NCI-H128 (cell line): ENCODE data around the gene KANK3.
A peak's percentile ranks its signal among the peaks of the same experiment; 100 is the strongest.
"Not testable (repeated sequence)": the region's sequence is repeated elsewhere in the genome, so short reads cannot be mapped to it uniquely, and the experiment has no call there.

Source experiments
- DNase-seq: peaks from one replicate; lab custom pipeline; 2025; ENCODE audit not compliant: unreplicated experiment; lab: John Stamatoyannopoulos, UW

Gene KANK3

DNA sequence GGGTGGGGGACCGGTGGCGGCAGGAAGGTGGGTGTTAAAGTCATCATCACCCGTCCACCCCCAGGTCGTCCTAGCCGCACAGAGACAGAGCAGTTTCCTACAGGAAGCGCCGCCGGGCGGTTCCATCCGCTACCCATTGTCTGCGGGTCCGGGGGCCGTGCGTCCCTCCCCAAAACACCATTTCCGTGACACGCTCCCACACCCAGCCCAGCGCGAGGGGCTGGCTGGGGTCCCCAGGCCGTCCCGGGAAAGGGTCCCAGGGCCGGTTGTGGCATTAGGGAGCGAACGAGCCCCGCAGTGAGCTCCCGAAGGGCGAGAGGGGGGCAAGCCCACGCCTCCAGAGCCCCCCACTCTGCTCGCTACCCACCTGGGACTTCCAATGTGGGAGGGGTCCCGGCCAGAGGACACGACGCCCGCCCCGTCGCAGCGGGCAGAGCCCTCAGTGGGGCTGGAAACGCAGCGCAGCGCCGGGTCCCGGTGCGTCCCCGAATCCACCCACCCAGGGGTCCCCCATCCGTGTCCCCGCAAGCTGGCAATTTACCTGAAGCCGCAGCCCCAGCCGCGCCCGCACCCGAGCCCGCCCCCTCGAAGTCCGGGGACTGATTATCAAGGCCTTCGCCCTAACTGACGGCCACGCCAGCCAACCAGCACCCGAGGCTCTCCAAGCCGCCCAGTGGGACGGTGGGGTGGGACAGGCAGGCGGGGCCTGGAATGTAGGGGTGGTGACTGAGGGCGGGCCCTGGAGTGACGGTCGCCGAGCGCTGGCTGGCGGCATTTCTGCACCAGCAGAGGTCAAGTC, at the start of gene KANK3:
Gene KANK3 (minus strand): TSS at position 579 of the 799 bp plus-strand sequence. CDS start 5,434 bp downstream, outside the sequence.
- DNase-seq: no peak

DNA sequence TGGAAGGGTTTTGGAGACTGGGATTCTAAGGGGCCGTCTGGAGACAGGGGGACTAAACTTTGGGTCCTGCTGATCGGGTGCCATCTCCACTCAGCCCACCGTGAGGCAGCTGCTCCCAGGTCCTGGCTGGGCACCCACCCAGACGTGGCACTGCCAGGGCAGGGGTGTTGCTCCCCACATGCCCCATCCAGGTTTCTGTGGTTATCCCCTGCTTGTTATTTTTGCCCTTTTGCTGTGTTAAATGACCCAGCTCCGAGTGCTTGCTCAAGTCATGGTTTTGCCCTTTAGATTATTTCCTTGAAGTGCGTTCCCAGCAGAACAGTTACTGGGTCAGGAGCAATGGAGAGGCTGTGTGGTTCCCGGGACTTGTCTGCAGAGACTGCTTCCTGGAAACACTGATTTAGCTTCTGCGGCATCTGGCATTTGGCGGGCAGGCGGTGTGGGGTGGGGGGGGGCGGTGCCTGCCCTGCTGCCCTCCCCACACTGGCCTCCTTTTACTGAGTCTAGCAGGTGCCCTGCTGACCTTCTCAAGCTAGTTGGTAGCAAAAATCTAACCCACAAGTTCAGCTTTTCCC, 49.0 kb upstream of the KANK3 start:
- no peak for DNase-seq

DNA sequence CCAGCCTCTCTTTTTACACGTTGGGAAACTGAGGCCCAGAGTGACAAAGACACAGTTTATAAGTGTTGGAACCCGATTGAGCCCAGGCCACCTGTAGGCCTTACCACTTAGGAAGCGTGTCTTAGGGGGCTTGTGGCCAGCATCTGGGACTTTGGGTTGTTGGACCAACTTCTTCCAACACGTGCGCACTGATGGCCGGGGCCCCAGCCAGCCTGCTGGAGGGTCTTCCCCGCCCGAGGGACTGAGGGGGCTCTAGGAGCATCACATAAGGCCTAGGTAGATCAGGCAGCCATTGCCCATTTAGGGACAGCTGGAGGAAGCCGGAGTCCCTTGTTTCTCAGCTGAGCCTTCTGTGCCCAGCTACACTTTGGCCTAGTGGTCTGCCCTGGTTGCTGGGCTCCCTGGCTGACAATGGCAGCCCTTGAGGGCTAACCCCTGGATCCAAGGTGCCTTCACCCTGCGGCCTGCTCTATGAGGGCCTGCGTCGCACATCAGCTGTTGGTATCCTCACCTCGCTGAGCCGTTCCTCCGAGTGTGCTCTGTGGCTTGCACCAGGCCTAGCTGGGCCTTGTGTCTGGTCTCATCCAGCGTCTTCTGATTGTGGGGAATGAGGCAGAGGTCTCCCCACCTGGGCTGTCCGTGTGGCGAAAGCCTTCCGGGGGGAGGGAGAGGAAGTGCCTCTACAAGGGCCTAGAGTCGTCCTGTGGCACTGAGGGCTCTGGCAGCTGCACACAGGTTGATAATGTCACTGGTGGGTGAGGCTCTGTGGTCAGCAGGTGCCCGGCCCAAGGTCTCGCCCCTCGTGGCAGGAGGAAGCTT, 48.3 kb upstream of the KANK3 start:
- no peak for DNase-seq

DNA sequence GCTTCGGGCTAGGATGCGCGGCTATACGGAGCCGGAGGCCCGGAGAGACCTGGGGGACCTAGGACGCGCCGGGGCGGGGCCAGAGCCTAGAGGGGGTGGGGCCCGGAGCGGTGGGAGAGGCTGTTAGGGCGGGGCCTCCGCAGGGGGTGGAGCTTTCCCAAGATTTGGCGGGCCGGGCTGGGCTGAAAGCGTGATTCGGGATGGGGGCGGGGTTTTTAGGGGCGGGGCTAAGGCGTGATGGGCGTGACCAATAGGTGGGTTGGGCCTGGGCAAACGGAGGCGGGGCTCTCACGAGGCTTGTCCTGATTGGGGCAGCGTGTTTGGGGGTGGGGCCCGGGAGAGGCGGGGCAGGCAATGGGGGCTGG, 47.5 kb upstream of the KANK3 start:
- peak; percentile 53 for DNase-seq

DNA sequence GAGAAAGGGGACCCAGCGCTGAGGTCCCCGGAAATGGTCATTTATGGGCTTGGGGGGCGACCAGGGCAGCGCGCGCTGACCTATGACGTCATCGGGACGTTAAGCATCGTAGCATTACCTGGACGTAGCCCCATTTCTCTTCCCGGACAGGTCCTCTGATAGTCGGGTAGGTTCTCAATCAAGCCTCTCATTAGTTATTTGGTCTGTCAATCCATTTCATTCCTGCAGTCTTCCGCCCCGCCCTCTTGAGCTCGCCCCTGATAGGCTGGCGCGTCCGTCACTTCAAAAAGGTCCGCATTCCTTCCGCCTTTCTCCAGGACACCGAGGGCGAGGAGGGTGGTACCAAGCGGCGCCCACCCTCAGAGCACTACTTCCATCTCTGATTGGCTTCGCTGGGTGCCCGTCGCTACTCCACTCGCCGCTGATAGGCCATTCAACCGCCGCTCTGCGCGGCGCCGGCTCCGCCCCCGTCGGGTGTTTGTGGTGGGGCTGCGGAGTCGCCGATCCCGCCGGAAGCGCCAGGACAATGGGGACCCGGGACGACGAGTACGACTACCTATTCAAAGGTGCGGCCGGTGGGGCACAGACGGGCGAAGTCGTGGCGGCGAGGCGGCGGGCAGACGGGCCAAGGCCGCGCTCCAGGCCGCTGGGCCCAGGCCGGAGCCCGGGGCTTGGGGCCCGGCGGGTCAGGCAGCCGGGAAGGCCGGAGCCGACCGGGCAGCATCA, 47.0 kb upstream of the KANK3 start, which contains the start of gene RAB11B:
Gene RAB11B (plus strand): TSS at position 470 of the 726 bp plus-strand sequence. CDS start 57 bp downstream, at position 527.
- peak; percentile 99 for DNase-seq

DNA sequence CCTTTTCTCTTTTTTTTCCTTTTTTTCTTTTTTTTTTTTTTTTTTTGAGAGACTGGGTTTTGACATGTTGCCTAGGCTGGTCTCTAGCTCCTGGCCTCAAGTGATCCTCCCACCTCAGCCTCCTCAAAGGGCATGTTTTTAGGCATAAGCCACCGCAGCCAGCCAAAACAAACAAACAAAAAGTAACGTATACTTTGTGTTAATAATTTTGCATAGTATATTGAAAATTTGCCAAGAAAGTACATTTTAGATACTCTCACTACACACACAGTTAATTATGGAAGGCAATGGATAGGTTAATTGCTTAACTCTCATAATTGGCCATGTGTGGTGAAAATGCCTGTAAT, 45.5 kb upstream of the KANK3 start:
- DNase-seq: no peak

DNA sequence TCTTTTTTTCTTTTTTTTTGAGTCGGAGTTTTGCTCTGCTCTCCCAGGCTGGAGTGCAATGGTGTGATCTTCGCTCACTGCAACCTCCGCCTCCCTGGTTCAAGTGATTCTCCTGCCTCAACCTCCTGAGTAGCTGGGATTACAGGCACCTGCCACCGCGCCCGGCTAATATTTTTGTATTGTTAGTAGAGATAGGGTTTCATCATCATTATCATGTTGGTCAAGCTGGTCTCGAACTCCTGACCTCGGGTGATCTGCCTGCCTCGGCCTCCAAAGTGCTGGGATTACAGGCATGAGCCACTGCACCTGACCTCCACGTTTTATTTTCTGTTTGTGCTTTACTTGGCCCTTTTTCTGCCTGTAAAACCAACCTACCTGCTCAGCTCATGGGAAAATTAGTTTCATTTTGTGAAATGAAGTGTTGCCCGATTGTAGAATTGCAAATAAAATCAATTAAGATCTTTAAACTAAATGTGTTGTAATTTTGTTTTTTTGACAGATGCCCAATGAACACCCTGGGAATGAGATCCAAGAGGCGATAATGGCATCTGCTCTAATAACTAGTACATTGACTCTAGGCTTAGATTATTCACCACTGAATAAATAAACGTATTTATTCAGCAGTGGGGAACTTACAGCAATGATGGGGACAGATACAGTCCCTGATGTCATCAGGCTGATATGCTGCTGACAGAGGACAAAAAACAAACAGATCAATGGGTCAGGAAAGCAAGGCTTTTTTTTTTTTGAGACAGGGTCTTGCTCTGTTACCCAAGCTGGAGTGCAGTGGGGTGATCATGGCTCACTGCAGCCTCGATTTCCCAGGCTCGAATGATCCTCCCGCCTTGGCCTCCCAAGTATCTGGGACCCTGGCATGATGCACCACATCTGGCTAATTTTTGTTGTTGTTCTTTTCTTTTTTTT, 44.9 kb upstream of the KANK3 start:
- DNase-seq: no peak

DNA sequence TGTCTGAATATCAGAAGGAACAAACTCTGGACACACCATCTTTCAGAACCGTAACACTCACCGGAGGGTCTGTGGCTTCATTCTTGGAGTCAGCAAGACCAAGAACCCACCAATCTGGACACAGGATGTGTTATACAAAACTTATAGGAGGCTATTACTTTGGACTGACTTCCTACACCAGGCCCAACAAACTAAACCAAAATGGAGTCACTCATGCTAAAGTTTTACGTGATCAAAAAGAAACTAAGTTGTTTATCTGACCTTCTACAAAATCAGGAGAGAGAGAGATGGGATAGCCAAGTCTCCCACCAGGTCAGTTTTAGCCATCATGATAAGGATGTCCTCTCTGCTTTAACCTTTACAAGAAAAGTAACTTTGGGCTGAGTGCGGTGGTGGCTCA, 43.9 kb upstream of the KANK3 start:
- DNase-seq: no peak

DNA sequence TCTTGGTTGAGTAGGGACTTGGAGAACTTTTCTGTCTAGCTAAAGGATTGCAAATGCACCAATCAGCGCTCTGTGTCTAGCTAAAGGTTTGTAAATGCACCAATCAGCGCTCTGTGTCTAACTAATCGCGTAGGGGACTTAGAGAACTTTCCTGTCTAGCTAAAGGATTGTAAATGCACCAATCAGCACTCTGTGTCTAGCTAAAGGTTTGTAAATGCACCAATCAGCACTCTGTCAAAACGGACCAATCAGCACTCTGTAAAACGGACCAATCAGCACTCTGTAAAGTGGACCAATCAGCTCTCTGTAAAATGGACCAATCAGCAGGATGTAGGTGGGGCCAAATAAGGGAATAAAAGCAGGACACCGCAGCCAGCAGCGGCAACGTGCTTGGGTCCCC, 43.4 kb upstream of the KANK3 start:
- not testable (repeated sequence) for DNase-seq

DNA sequence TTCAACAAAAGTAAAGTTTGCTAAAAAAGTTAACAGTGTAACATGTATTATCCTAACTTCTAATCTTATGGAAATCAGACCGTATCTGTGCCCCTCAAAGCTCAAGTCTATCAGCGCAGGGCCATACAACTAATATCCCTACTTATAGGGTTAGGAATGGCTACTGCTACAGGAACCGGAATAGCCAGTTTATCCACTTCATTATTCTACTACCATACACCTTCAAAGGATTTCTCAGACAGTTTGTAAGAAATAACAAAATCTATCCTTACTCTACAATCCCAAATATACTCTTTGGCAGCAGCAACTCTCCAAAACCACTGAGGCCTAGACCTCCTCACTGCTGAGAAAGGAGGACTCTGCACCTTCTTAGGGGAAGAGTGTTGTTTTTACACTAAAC, 42.5 kb upstream of the KANK3 start:
- DNase-seq: not testable (repeated sequence)

DNA sequence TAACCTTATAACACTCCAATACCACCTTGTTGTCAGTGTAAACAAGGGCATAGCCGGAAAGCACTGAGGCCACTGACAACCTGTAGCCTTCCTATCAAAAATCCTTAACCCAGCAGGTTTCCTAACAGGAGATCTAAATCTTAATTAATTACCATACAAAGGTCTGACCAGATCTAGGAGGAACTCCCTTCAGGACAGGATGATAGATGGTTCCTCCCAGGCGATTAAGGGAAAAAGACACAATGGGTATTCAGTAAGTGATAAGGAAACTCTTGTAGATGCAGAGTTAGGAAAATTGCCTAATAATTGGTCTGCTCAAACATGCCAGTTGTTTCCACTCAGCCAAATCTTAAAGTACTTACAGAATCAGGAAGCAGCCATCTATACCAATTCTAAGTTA, 42.0 kb upstream of the KANK3 start:
- DNase-seq: not testable (repeated sequence)

DNA sequence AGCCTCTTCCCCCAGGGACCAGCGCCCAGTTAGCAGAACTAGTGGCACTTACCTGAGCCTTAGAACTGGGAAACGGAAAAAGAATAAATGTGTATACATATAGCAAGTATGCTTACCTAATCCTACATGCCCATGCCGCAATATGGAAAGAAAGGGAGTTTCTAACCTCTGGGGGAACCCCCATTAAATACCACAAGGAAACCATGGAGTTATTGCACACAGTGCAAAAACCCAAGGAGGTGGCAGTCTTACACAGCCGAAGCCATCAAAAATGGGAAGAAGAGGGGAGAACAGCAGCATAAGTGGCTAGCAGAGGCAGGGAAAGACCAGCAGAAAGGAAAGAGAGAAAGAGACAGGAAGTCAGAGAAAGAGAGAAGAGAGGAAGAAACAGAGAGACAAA, 41.5 kb upstream of the KANK3 start:
- DNase-seq: not testable (repeated sequence)

DNA sequence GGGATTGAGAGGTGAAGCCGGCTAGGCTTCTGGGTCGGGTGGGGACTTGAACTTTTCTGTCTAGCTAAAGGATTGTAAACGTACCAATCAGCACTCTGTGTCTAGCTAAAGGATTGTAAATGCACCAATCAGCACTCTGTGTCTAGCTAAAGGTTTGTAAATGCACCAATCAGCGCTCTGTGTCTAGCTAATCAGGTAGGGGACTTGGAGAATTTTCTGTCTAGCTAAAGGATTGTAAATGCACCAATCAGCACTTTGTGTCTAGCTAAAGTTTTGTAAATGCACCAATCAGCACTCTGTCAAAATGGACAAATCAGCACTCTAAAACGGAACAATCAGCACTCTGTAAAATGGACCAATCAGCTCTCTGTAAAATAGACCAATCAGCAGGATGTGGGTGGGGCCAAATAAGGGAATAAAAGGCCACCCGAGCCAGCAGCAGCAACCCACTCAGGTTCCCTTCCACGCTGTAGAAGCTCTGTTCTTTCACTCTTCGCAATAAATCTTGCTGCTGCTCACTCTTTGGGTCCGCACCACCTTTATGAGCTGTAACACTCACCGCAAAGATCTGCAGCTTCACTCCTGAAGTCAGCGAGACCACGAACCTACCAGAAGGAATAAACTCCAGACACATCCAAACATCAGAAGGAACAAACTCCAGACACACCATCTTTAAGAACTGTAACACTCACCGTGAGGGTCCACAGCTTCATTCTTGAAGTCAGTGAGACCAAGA, 36.3 kb upstream of the KANK3 start:
- DNase-seq: not testable (repeated sequence)

DNA sequence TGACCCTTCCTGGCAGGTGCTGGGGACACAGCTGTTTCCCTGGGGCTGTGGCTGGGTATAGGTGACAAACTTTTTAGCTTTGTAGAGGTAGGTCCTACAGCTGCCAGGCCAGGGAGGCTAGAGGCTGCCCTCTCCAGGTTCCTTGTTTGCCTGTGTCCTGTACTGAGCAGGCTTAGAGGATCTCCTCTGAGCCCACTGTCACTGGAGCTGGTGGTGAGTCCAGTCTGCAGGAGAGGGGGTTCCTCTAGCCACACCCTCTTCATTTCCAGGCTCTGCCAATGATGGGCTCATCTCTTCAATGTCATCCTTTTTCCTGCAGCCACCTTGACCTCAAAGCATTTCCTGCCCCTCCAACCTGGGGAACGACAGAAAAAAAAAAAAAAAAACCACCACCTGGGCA, 34.5 kb upstream of the KANK3 start:
- DNase-seq: no peak

DNA sequence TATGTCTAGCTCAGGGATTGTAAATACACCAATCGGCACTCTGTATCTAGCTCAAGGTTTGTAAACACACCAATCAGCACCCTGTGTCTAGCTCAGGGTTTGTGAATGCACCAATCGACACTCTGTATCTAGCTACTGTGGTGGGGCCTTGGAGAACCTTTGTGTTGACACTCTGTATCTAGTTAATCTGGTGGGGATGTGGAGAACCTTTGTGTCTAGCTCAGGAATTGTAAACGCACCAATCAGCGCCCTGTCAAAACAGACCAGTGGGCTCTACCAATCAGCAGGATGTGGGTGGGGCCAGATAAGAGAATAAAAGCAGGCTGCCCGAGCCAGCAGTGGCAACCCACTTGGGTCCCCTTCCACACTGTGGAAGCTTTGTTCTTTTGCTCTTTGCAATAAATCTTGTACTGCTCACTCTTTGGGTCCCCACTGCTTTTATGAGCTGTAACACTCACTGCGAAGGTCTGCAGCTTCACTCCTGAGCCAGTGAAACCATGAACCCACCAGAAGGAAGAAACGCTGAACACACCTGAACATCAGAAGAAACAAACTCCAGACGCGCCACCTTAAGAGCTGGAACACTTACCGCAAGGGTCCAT, 33.4 kb upstream of the KANK3 start:
- not testable (repeated sequence) for DNase-seq

DNA sequence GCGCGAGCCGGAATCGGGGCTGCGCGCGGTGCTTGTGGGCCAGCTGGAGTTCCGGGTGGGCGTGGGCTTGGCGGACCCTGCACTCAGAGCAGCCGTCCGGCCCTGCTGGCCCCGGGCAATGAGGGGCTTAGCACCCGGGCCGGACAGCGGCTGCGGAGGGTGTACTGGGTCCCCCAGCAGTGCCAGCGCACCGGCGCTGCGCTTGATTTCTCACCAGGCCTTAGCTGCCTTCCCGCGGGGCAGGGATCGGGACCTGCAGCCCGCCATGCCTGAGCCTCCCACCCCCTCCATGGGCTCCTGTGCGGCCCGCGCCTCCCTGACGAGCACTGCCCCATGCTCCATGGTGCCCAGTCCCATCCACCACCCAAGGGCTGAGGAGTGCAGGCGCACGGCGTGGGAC, 32.7 kb upstream of the KANK3 start:
- DNase-seq: not testable (repeated sequence)

DNA sequence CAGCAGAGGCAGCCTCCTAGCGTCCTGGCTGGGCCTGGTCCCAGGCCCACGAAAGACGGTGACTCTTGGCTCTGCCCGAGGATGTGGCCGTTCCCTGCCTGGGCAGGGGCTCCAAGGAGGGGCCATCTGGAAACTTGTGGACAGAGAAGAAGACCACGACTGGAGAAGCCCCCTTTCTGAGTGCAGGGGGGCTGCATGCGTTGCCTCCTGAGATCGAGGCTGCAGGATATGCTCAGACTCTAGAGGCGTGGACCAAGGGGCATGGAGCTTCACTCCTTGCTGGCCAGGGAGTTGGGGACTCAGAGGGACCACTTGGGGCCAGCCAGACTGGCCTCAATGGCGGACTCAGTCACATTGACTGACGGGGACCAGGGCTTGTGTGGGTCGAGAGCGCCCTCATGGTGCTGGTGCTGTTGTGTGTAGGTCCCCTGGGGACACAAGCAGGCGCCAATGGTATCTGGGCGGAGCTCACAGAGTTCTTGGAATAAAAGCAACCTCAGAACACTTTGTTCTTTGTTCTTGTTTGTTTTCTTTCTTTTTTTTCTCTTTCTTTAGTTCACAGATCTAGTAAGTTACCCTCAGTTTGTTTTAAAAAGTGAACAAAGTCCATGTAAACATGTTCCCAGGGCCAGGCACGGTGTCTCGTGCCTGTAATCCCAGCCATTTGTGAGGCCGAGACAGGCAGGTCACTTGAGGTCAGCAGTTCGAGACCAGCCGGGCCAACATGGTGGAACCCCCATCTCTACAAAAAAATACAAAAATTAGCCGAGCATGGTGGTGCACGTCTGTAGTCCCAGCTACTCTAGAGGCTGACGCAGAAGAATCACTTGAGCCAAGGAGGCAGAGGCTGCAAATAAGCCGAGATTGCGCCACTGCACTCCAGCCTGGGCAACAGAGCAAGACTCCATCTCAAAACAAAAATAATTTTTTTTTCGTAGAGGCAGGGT, 31.1 kb upstream of the KANK3 start:
- no peak for DNase-seq
